ENCODE measurements around the gene BRIP1. TPM values are rescaled to one million over a fixed set of nuclear protein-coding genes. Genes with fewer than 3 reads are reported as not detected.

The BRIP1 gene
- total and polyA plus RNA-seq, 3 donors from 2014 or later: 7.5 to 10.6 (median 10.5) TPM

- Histone ChIP-seq H3K4me3 (no peak overlapping the region), H3K36me3 (ENCODE audit: low read depth, missing control alignments) (no peaks in the 10 kb centered on the region), H3K9me3 (no peaks in the 10 kb centered on the region), H3K4me1 (no peaks in the 10 kb centered on the region), H3K27ac (no peak overlapping the region), H3K27me3 (no peaks in the 10 kb centered on the region)
- TF ChIP-seq CTCF (IDR thresholded peaks at IDR 0.05): no peak
- WGBS, 2 donors: 95 to 96% methylated on average over 4 of the region's 4 CpGs
- DNase-seq: no peak
- intact Hi-C loops (cut with DNase I; ENCODE audit: low total_unique reads): no loop called here
Measured at GRCh38 chr17:61717352-61717751, 146.0 kb downstream of the BRIP1 start.

- intact Hi-C loops (cut with DNase I; ENCODE audit: low total_unique reads): no loop called here
- WGBS, 2 donors: 96 to 98% methylated on average over 1 of the region's 1 CpG
- Histone ChIP-seq H3K36me3 (ENCODE audit: low read depth, missing control alignments) (no peaks in the 10 kb centered on the region), H3K4me1 (no peaks in the 10 kb centered on the region), H3K9me3 (no peaks in the 10 kb centered on the region), H3K27me3 (no peaks in the 10 kb centered on the region), H3K4me3 (no peak overlapping the region), H3K27ac (no peak overlapping the region)
- no peak for TF ChIP-seq POLR2A (IDR thresholded peaks at IDR 0.05)
- no peak for TF ChIP-seq CTCF (IDR thresholded peaks at IDR 0.05)
- DNase-seq: no peak
Measured at GRCh38 chr17:61716225-61716829, 147.0 kb downstream of the BRIP1 start.

- no peak overlapping the region for H3K27ac ChIP-seq
- no peaks in the 10 kb centered on the region for H3K36me3 ChIP-seq (ENCODE audit: low read depth, missing control alignments)
- TF ChIP-seq POLR2A (IDR thresholded peaks at IDR 0.05): no peak
- no peak for TF ChIP-seq CTCF (IDR thresholded peaks at IDR 0.05)
- H3K4me3 ChIP-seq: no peak overlapping the region
- 88 to 89% methylated on average over 1 of the region's 1 CpG for WGBS, 2 donors
- H3K4me1 ChIP-seq: no peaks in the 10 kb centered on the region
- no peak for DNase-seq
- H3K27me3 ChIP-seq: no peaks in the 10 kb centered on the region
- H3K9me3 ChIP-seq: no peaks in the 10 kb centered on the region
- intact Hi-C loops (cut with DNase I; ENCODE audit: low total_unique reads): no loop called here
Measured at GRCh38 chr17:61715348-61715747, 148.0 kb downstream of the BRIP1 start.

GRCh38 chr17:61714300-61714699, 149.0 kb downstream of the BRIP1 start:
- intact Hi-C loops (cut with DNase I; ENCODE audit: low total_unique reads): no loop called here
- TF ChIP-seq POLR2A (IDR thresholded peaks at IDR 0.05) (no peak), CTCF (IDR thresholded peaks at IDR 0.05) (no peak)
- Histone ChIP-seq H3K36me3 (ENCODE audit: low read depth, missing control alignments) (no peaks in the 10 kb centered on the region), H3K27me3 (no peaks in the 10 kb centered on the region), H3K27ac (no peak overlapping the region), H3K4me3 (no peak overlapping the region), H3K4me1 (no peaks in the 10 kb centered on the region), H3K9me3 (no peaks in the 10 kb centered on the region)
- 92 to 95% methylated on average over 2 of the region's 2 CpGs for WGBS, 2 donors
- no peak for DNase-seq

GRCh38 chr17:61713035-61713434, 150.3 kb downstream of the BRIP1 start:
- WGBS, 2 donors: 89 to 98% methylated on average over 1 of the region's 1 CpG
- intact Hi-C loops (cut with DNase I; ENCODE audit: low total_unique reads): no loop called here

More at GRCh38 chr17:61713035-61713434, 150.3 kb downstream of the BRIP1 start:
- no peak overlapping the region for H3K27ac ChIP-seq
- no peaks in the 10 kb centered on the region for H3K36me3 ChIP-seq (ENCODE audit: low read depth, missing control alignments)
- H3K27me3 ChIP-seq: no peaks in the 10 kb centered on the region
- DNase-seq: no peak
- TF ChIP-seq POLR2A (IDR thresholded peaks at IDR 0.05) (no peak), CTCF (IDR thresholded peaks at IDR 0.05) (no peak)
- no peaks in the 10 kb centered on the region for H3K4me1 ChIP-seq
- no peaks in the 10 kb centered on the region for H3K9me3 ChIP-seq
- H3K4me3 ChIP-seq: no peak overlapping the region

All from testis (tissue), 3 donors.